Measurements from ENCODE around the gene OBP2A.

- TF ChIP-seq CTCF (IDR thresholded peaks at IDR 0.05) (no peak), POLR2A (IDR thresholded peaks at IDR 0.05) (no peak)
Observed at GRCh38 chr9:135581636-135582426, 35.9 kb downstream of the OBP2A start.
